Tibial nerve (tissue), 4 donors: ENCODE results near the gene NYAP2. TPM values are rescaled to one million over a fixed set of nuclear protein-coding genes. Genes with fewer than 3 reads are reported as not detected.

Experiments
- DNase-seq, 2 donors: peaks; one replicate each; pipeline ENCODE4 v3.0.0-alpha.2; 2019; ENCODE audit warnings: low spot score in 2 of 2
- H3K27ac ChIP-seq, 4 donors: fragments of 200-600 bp; sonication (generic) in 3 of 4; one replicate each; pipeline ENCODE4 v1.5.1; 2017 to 2019; ENCODE audit warnings: mild to moderate bottlenecking in 1 of 4
- H3K27me3 ChIP-seq, 2 donors: fragments of 200-600 bp; sonication (generic) in 1 of 2; one replicate each; pipeline versions ENCODE4 v1.5.1 to v1.6.0; 2017 to 2019
- H3K36me3 ChIP-seq, 3 donors: fragments of 200-600 bp; sonication (generic); one replicate each; pipeline ENCODE4 v1.5.1; 2018 to 2019
- H3K4me1 ChIP-seq, 4 donors: fragments of 200-600 bp; sonication (generic) in 3 of 4; one replicate each; pipeline ENCODE4 v1.5.1; 2017 to 2019
- H3K4me3 ChIP-seq, 4 donors: fragments of 200-600 bp; sonication (generic) in 3 of 4; one replicate each; pipeline ENCODE4 v1.5.1; 2017 to 2019; ENCODE audit warnings: mild to moderate bottlenecking in 1 of 4, moderate library complexity in 1 of 4
- H3K9me3 ChIP-seq, 4 donors: fragments of 200-600 bp; sonication (generic) in 3 of 4; one replicate each; pipeline ENCODE4 v1.5.1; 2017 to 2019
- CTCF ChIP-seq, 5 experiments: fragments of 200-600 bp in 3 of 5; fragments of 450-650 bp in 2 of 5; sonication (generic) in 3 of 5; IDR thresholded peaks; one replicate each; pipeline ENCODE4 v1.5.1; 2016 to 2019; ENCODE audit warnings: antibody characterized with exemption in 5 of 5, mild to moderate bottlenecking in 3 of 5, moderate library complexity in 2 of 5
- EP300 ChIP-seq, 2 donors: sonication (generic); formaldehyde crosslinking; IDR thresholded peaks; one replicate each; pipeline ENCODE4 v1.6.1; 2017; ENCODE audit warnings: antibody characterized with exemption in 2 of 2, mild to moderate bottlenecking in 1 of 2
- POLR2A ChIP-seq, 2 donors: fragments of 450-650 bp; IDR thresholded peaks; one replicate each; pipeline ENCODE4 v1.6.1; 2017; ENCODE audit warnings: antibody characterized with exemption in 2 of 2, mild to moderate bottlenecking in 2 of 2, moderate library complexity in 2 of 2
- WGBS, 2 donors: methylation state at CpG; one replicate each; pipeline ENCODE4 v1.1.5; 2018; 5-methylcytosine and 5-hydroxymethylcytosine counted together
- total RNA-seq, 4 donors: library from RNA; depleted of rRNA; stranded (reverse); fragments of >200 nt; gene quantifications; one replicate each; pipeline ENCODE4 v1.1.0, GENCODE V29; 2016

Gene NYAP2
- total RNA-seq, 4 donors from 2014 or later, result under 0.01 TPM; not detected in 3

- Histone ChIP-seq H3K4me1 (no peaks in the 10 kb centered on the region), H3K27ac (no peak overlapping the region), H3K27me3 (no peaks in the 10 kb centered on the region), H3K9me3 (no peaks in the 10 kb centered on the region), H3K36me3 (no peaks in the 10 kb centered on the region), H3K4me3 (no peak overlapping the region)
- WGBS, 2 donors, result 80 to 94% methylated on average over 1 of the region's 1 CpG
- no peak for TF ChIP-seq CTCF (IDR thresholded peaks at IDR 0.05)
- TF ChIP-seq EP300 (IDR thresholded peaks at IDR 0.05), result no peak
- no peak for TF ChIP-seq POLR2A (IDR thresholded peaks at IDR 0.05)
- DNase-seq, result no peak
Measured at GRCh38 chr2:225532096-225532495, 132.6 kb downstream of the NYAP2 start.

GRCh38 chr2:225534037-225534436 is 134.5 kb downstream of the NYAP2 start:
- 63 to 74% methylated on average over 6 of the region's 6 CpGs for WGBS, 2 donors
- no peaks in the 10 kb centered on the region for H3K27me3 ChIP-seq
- no peaks in the 10 kb centered on the region for H3K4me1 ChIP-seq
- TF ChIP-seq CTCF (IDR thresholded peaks at IDR 0.05) (no peak), POLR2A (IDR thresholded peaks at IDR 0.05) (no peak), EP300 (IDR thresholded peaks at IDR 0.05) (no peak)
- no peaks in the 10 kb centered on the region for H3K36me3 ChIP-seq
- H3K27ac ChIP-seq, result no peak overlapping the region
- H3K9me3 ChIP-seq, result peaks cover 0 to 4% (median 0%) of the 10 kb centered on the region in 4 donors
- DNase-seq, result no peak
- H3K4me3 ChIP-seq, result no peak overlapping the region

GRCh38 chr2:225534697-225535096 is 135.2 kb downstream of the NYAP2 start:
- DNase-seq, result no peak
- Histone ChIP-seq H3K4me3 (no peak overlapping the region), H3K27ac (no peak overlapping the region), H3K4me1 (no peaks in the 10 kb centered on the region), H3K27me3 (no peaks in the 10 kb centered on the region), H3K9me3 (peaks cover 0 to 4% (median 0%) of the 10 kb centered on the region in 4 donors), H3K36me3 (no peaks in the 10 kb centered on the region)
- WGBS, 2 donors, result 91 to 93% methylated on average over 4 of the region's 4 CpGs
- no peak for TF ChIP-seq POLR2A (IDR thresholded peaks at IDR 0.05)
- no peak for TF ChIP-seq EP300 (IDR thresholded peaks at IDR 0.05)
- TF ChIP-seq CTCF (IDR thresholded peaks at IDR 0.05), result no peak

GRCh38 chr2:225536036-225536435 is 136.5 kb downstream of the NYAP2 start:
- WGBS, 2 donors, result 93 to 94% methylated on average over 2 of the region's 2 CpGs
- Histone ChIP-seq H3K36me3 (no peaks in the 10 kb centered on the region), H3K4me3 (no peak overlapping the region), H3K4me1 (no peaks in the 10 kb centered on the region), H3K9me3 (peaks cover 0 to 4% (median 0%) of the 10 kb centered on the region in 4 donors), H3K27ac (no peak overlapping the region), H3K27me3 (no peaks in the 10 kb centered on the region)
- no peak for DNase-seq
- TF ChIP-seq POLR2A (IDR thresholded peaks at IDR 0.05) (no peak), EP300 (IDR thresholded peaks at IDR 0.05) (no peak), CTCF (IDR thresholded peaks at IDR 0.05) (no peak)

GRCh38 chr2:225543626-225544025 is 144.1 kb downstream of the NYAP2 start:
- H3K36me3 ChIP-seq, result no peaks in the 10 kb centered on the region
- WGBS, 2 donors, result 72 to 88% methylated on average over 2 of the region's 2 CpGs

More at GRCh38 chr2:225543626-225544025, 144.1 kb downstream of the NYAP2 start:
- no peak overlapping the region for H3K27ac ChIP-seq
- H3K4me3 ChIP-seq, result no peak overlapping the region
- no peaks in the 10 kb centered on the region for H3K9me3 ChIP-seq
- no peaks in the 10 kb centered on the region for H3K27me3 ChIP-seq
- DNase-seq, result no peak
- TF ChIP-seq EP300 (IDR thresholded peaks at IDR 0.05), result no peak
- TF ChIP-seq POLR2A (IDR thresholded peaks at IDR 0.05), result no peak
- no peak for TF ChIP-seq CTCF (IDR thresholded peaks at IDR 0.05)
- H3K4me1 ChIP-seq, result no peaks in the 10 kb centered on the region
